Measurements from ENCODE around the gene RGS8. TPM values are rescaled to one million over a fixed set of nuclear protein-coding genes. Genes with fewer than 3 reads are reported as not detected.

Gene RGS8
- polyA plus RNA-seq, 1 donor from 2014 or later = 8.3 TPM

GRCh38 chr1:182713939-182714338 is 29.6 kb upstream of the RGS8 start:
- Histone ChIP-seq H3K4me2 (ENCODE audit: low read length) (no peak overlapping the region), H3K9me3 (ENCODE audit: low read length) (no peaks in the 10 kb centered on the region), H3K79me2 (replicated peaks; ENCODE audit: insufficient read depth, low read length) (no peaks in the 10 kb centered on the region), H3K9ac (ENCODE audit: low read length) (no peak overlapping the region), H3K4me3 (ENCODE audit: low read length) (no peak overlapping the region), H3F3A (ENCODE audit: insufficient read depth, low read length, poor library complexity, severe bottlenecking) (no peaks in the 10 kb centered on the region), H2AFZ (ENCODE audit: low read depth, low read length) (no peak overlapping the region), H4K20me1 (ENCODE audit: insufficient read depth) (no peaks in the 10 kb centered on the region), H3K27ac (ENCODE audit: low read length) (no peak overlapping the region), H3K9me2 (ENCODE audit: insufficient read depth, low read length) (no peaks in the 10 kb centered on the region), H3K36me3 (ENCODE audit: insufficient read depth, low read length) (no peaks in the 10 kb centered on the region), H3K27me3 (ENCODE audit: insufficient read depth, low read depth, low read length) (no peaks in the 10 kb centered on the region)
- TF ChIP-seq, protein P1, sequence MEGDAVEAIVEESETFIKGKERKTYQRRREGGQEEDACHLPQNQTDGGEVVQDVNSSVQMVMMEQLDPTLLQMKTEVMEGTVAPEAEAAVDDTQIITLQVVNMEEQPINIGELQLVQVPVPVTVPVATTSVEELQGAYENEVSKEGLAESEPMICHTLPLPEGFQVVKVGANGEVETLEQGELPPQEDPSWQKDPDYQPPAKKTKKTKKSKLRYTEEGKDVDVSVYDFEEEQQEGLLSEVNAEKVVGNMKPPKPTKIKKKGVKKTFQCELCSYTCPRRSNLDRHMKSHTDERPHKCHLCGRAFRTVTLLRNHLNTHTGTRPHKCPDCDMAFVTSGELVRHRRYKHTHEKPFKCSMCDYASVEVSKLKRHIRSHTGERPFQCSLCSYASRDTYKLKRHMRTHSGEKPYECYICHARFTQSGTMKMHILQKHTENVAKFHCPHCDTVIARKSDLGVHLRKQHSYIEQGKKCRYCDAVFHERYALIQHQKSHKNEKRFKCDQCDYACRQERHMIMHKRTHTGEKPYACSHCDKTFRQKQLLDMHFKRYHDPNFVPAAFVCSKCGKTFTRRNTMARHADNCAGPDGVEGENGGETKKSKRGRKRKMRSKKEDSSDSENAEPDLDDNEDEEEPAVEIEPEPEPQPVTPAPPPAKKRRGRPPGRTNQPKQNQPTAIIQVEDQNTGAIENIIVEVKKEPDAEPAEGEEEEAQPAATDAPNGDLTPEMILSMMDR (IDR thresholded peaks at IDR 0.05; ENCODE audit: poor library complexity, severe bottlenecking) = no peak
- TF ChIP-seq TAF1 (IDR thresholded peaks at IDR 0.05; ENCODE audit: low read depth) (no peak), EZH2 (IDR thresholded peaks at IDR 0.05; ENCODE audit: borderline replicate concordance, insufficient read depth, low read length, poor library complexity, severe bottlenecking) (no peak), REST (IDR thresholded peaks at IDR 0.05; ENCODE audit: borderline replicate concordance) (no peak), SMC3 (conservative IDR thresholded peaks at IDR 0.05; ENCODE audit: poor library complexity) (no peak)

GRCh38 chr1:182713492-182713891 is 29.1 kb upstream of the RGS8 start:
- Histone ChIP-seq H3K9ac (ENCODE audit: low read length) (no peak overlapping the region), H2AFZ (ENCODE audit: low read depth, low read length) (no peak overlapping the region), H3F3A (ENCODE audit: insufficient read depth, low read length, poor library complexity, severe bottlenecking) (no peaks in the 10 kb centered on the region), H3K4me2 (ENCODE audit: low read length) (no peak overlapping the region), H4K20me1 (ENCODE audit: insufficient read depth) (no peaks in the 10 kb centered on the region), H3K9me2 (ENCODE audit: insufficient read depth, low read length) (no peaks in the 10 kb centered on the region), H3K79me2 (replicated peaks; ENCODE audit: insufficient read depth, low read length) (no peaks in the 10 kb centered on the region), H3K27me3 (ENCODE audit: insufficient read depth, low read depth, low read length) (no peaks in the 10 kb centered on the region), H3K36me3 (ENCODE audit: insufficient read depth, low read length) (no peaks in the 10 kb centered on the region), H3K4me3 (ENCODE audit: low read length) (no peak overlapping the region), H3K27ac (ENCODE audit: low read length) (no peak overlapping the region), H3K9me3 (ENCODE audit: low read length) (no peaks in the 10 kb centered on the region)
- TF ChIP-seq EP300 (conservative IDR thresholded peaks at IDR 0.05; ENCODE audit: poor library complexity, severe bottlenecking) (no peak), POLR2AphosphoS5 (IDR thresholded peaks at IDR 0.05) (no peak), EZH2 (IDR thresholded peaks at IDR 0.05; ENCODE audit: borderline replicate concordance, insufficient read depth, low read length, poor library complexity, severe bottlenecking) (no peak), SMC3 (conservative IDR thresholded peaks at IDR 0.05; ENCODE audit: poor library complexity) (no peak), REST (IDR thresholded peaks at IDR 0.05; ENCODE audit: borderline replicate concordance) (no peak), TAF1 (IDR thresholded peaks at IDR 0.05; ENCODE audit: low read depth) (no peak), MXI1 (conservative IDR thresholded peaks at IDR 0.05; ENCODE audit: poor library complexity, severe bottlenecking) (no peak)
- TF ChIP-seq, protein P1 (IDR thresholded peaks at IDR 0.05; ENCODE audit: poor library complexity, severe bottlenecking) = no peak
